HepG2 (cell line): ENCODE results near the gene CHCHD5. TPM values are rescaled to one million over a fixed set of nuclear protein-coding genes. Genes with fewer than 3 reads are reported as not detected.

Source experiments
- ATAC-seq: fragments of 200-7000 bp; cut with Tn5 transposase; 3 replicates; pipeline ENCODE4 v1.9.1; 2020; ENCODE audit warnings: mild to moderate bottlenecking, moderate library complexity
- BruUV-seq: library from RNA; stranded (reverse); fragments of 400-500 nt; replicated peaks from 2 replicates; lab custom pipeline; 2021; lab: Mats Ljungman, UMichigan
- CTCF ChIA-PET: fragments of 300-600 bp; formaldehyde crosslinking; extraction: SDS; loops from one replicate; lab custom pipeline; 2021; ENCODE audit warnings: low total read pairs, inconsistent platforms, low intra/inter-chr PET ratio; lab: Yijun Ruan, JAX
- POLR2A ChIA-PET: fragments of 350-600 bp; sonication (Branson Sonifier 250); formaldehyde crosslinking; loops from one replicate; lab custom pipeline; 2020; ENCODE audit warnings: antibody characterized with exemption, inconsistent platforms; lab: Yijun Ruan, JAX
- DNase-seq: peaks from one replicate; pipeline ENCODE4 v3.0.0-alpha.2; 2015; ENCODE audit warnings: low spot score
- FAIRE-seq: peaks from 3 replicates; lab custom pipeline; 2011; peaks lifted over from hg19 to GRCh38; lab: Jason Lieb, UNC
- H2AFZ ChIP-seq: one replicate; pipeline ENCODE4 v1.6.1; 2011; ENCODE audit warnings: low read length, inconsistent platforms
- H3K27ac ChIP-seq: fragments of 300-600 bp; 3 replicates; pipeline ENCODE4 v1.8.0; 2011; ENCODE audit warnings: mixed run types, mild to moderate bottlenecking, mixed read lengths, low read length, inconsistent platforms; ENCODE audit not compliant: insufficient read depth; ENCODE audit errors: extremely low read length
- H3K27me3 ChIP-seq, 2 experiments: fragments of 200-600 bp in 1 of 2; 2 replicates in 1 of 2; 3 replicates in 1 of 2; pipeline versions ENCODE4 v1.6.0 to v1.8.0; 2011; ENCODE audit warnings: low read length in 2 of 2, mild to moderate bottlenecking in 2 of 2, moderate library complexity in 2 of 2, inconsistent platforms in 1 of 2; ENCODE audit not compliant: insufficient read depth in 2 of 2, control insufficient read depth in 1 of 2
- H3K36me3 ChIP-seq, 2 experiments: fragments of 200-600 bp in 1 of 2; replicated peaks in 1 of 2; 2 replicates in 1 of 2; 3 replicates in 1 of 2; pipeline versions ENCODE4 v1.5.1 to v1.8.0; 2011; ENCODE audit warnings: low read length in 2 of 2, inconsistent platforms in 1 of 2; ENCODE audit not compliant: insufficient read depth in 2 of 2, control insufficient read depth in 1 of 2
- H3K4me1 ChIP-seq: 2 replicates; pipeline ENCODE4 v1.5.1; 2012; ENCODE audit warnings: low read length, inconsistent platforms; ENCODE audit not compliant: insufficient read depth
- H3K4me2 ChIP-seq: 2 replicates; pipeline ENCODE4 v1.6.0; 2011; ENCODE audit warnings: low read depth, low read length, inconsistent platforms
- H3K4me3 ChIP-seq, 3 experiments: fragments of 200-600 bp in 1 of 3; sonication (generic), shearing (Covaris generic) in 1 of 3; replicated peaks in 1 of 3; 2 replicates each; pipeline ENCODE4 v1.5.1; 2011 to 2016; ENCODE audit warnings: low read length in 3 of 3, inconsistent platforms in 2 of 3, low read depth in 2 of 3, mild to moderate bottlenecking in 2 of 3, control low read depth in 1 of 3, mixed read lengths in 1 of 3; ENCODE audit not compliant: insufficient read depth in 1 of 3
- H3K79me2 ChIP-seq: one replicate; pipeline ENCODE4 v1.6.1; 2011; ENCODE audit warnings: low read length, inconsistent platforms; ENCODE audit not compliant: insufficient read depth
- H3K9ac ChIP-seq: 2 replicates; pipeline ENCODE4 v1.6.0; 2011; ENCODE audit warnings: mild to moderate bottlenecking, low read depth, low read length, inconsistent platforms; ENCODE audit not compliant: insufficient read depth
- H3K9me3 ChIP-seq: 2 replicates; pipeline ENCODE4 v1.5.1; 2012; ENCODE audit warnings: mild to moderate bottlenecking, low read length
- H4K20me1 ChIP-seq: 2 replicates; pipeline ENCODE4 v1.6.0; 2011; ENCODE audit warnings: inconsistent platforms, mild to moderate bottlenecking, low read length, moderate library complexity; ENCODE audit not compliant: insufficient read depth
- CENPX ChIP-seq: sonication (generic); formaldehyde crosslinking; IDR thresholded peaks from 2 replicates; pipeline ENCODE4 v1.9.0; 2021; ENCODE audit warnings: mild to moderate bottlenecking, missing genetic modification reagents, moderate library complexity
- MED1 ChIP-seq: sonication (generic); formaldehyde crosslinking; IDR thresholded peaks from 2 replicates; pipeline ENCODE4 v1.4.0; 2020; ENCODE audit warnings: missing genetic modification reagents
- MTA3 ChIP-seq: sonication (generic); formaldehyde crosslinking; IDR thresholded peaks from 2 replicates; pipeline ENCODE4 v1.4.0; 2020; ENCODE audit warnings: missing genetic modification reagents
- SNAPC2 ChIP-seq: sonication (generic); formaldehyde crosslinking; IDR thresholded peaks from 2 replicates; pipeline ENCODE4 v1.8.1; 2022; ENCODE audit warnings: mild to moderate bottlenecking, missing genetic modification reagents
- ZBTB7B ChIP-seq: sonication (generic); formaldehyde crosslinking; IDR thresholded peaks from 2 replicates; pipeline ENCODE4 v1.4.0; 2020; ENCODE audit warnings: missing genetic modification reagents
- ZNF121 ChIP-seq: sonication (generic); formaldehyde crosslinking; IDR thresholded peaks from 2 replicates; pipeline ENCODE4 v1.5.0; 2020; ENCODE audit warnings: mild to moderate bottlenecking, missing genetic modification reagents
- ZNF230 ChIP-seq: sonication (generic); formaldehyde crosslinking; IDR thresholded peaks from 2 replicates; pipeline ENCODE4 v1.4.0; 2020; ENCODE audit warnings: mild to moderate bottlenecking, missing genetic modification reagents
- ZNF652 ChIP-seq: IDR thresholded peaks from 2 replicates; pipeline ENCODE4 v1.6.1; 2016; ENCODE audit warnings: low read depth, borderline replicate concordance
- WGBS: methylation state at CpG from one replicate; pipeline ENCODE4 v1.1.6; 2017; ENCODE audit warnings: low lambda C conversion rate; 5-methylcytosine and 5-hydroxymethylcytosine counted together
- in situ Hi-C: cut with HindIII; loops from 2 replicates; pipeline ENCODE4 v1.10.0; 2017; ENCODE audit warnings: low pct_unique_long_range_greater_than_20kb; ENCODE audit not compliant: extremely low pct_ligation_motif_present
- intact Hi-C: fragments of 100-400 bp; cut with micrococcal nuclease; formaldehyde crosslinking; loops from one replicate; pipeline ENCODE4 v1.10.0; 2022; ENCODE audit not compliant: unreplicated experiment
- polyA plus RNA-seq, 8 experiments: library from polyadenylated mRNA; depleted of rRNA in 3 of 8; stranded (reverse) in 7 of 8; unstranded in 1 of 8; fragments of >200 nt; fragmentation: Illumina TruSeq in 4 of 8; extraction: Trizol in 4 of 8; gene quantifications; 2 replicates each; pipeline versions ENCODE4 v1.2.1 to v1.2.3, GENCODE V29; 2011 to 2016; ENCODE audit warnings: low read depth in 4 of 8, missing spikeins in 1 of 8, mixed read lengths in 1 of 8; ENCODE audit not compliant: insufficient read depth in 1 of 8
- total RNA-seq, 5 experiments: library from RNA; depleted of rRNA; stranded (reverse); fragments of >200 nt; fragmentation: Illumina TruSeq; extraction: Trizol; gene quantifications; 2 replicates each; pipeline ENCODE4 v1.2.3, GENCODE V29; 2016; ENCODE audit warnings: low read depth in 1 of 5
- TF ChIP-seq, protein P1 (sequence below): sonication (generic); formaldehyde crosslinking; IDR thresholded peaks from 2 replicates; pipeline ENCODE4 v1.5.0; 2020; ENCODE audit warnings: missing genetic modification reagents
- TF ChIP-seq, protein P2 (sequence below): sonication (generic); formaldehyde crosslinking; IDR thresholded peaks from 2 replicates; pipeline ENCODE4 v1.4.0; 2020; ENCODE audit warnings: mild to moderate bottlenecking, missing genetic modification reagents

The CHCHD5 gene
- total and polyA plus RNA-seq, 2 of the 13 experiments (the other 11 are each of a cell fraction or from before 2014, with no cell fraction given) = 19.0 to 23.9 TPM

DNA sequence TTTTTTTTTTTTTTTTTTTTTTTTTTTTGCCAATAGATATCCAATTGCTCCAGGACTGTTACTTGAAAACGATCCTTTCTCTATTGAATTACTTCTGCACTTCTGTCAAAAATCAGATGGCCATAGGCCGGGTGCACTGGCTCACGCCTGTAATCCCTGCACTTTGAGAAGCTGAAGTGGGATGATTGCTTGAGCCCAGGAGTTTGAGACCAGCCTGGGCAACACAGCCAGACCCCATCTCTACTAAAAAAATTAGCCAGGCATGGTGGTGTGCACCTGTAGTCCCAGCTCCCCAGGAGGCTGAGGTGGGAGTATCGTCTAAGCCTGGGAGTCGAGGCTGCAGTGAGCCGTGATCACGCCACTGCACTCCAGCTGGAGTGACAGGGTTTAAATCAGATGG is 4.3 kb upstream of the CHCHD5 start:
- DNase-seq (no peak), FAIRE-seq (no peak), ATAC-seq (no peak)
- ChIA-PET POLR2A (no interaction called here), CTCF (no interaction called here)
- Histone ChIP-seq H2AFZ (no peak overlapping the region), H4K20me1 (no peaks in the 10 kb centered on the region), H3K4me3 (no peak overlapping the region), H3K4me2 (no peak overlapping the region), H3K9ac (no peak overlapping the region), H3K27ac (no peak overlapping the region), H3K4me1 (peaks cover 19% of the 10 kb centered on the region), H3K27me3 (peaks cover 0 to 4% of the 10 kb centered on the region in 2 experiments; a peak in 1 of 5 replicates), H3K36me3 (peaks cover 11 to 18% of the 10 kb centered on the region in 2 experiments), H3K79me2 (peaks cover 4% of the 10 kb centered on the region), H3K9me3 (no peaks in the 10 kb centered on the region)
- TF ChIP-seq ZNF121 = peak; percentile 69
- TF ChIP-seq MTA3 (CRISPR knock-in tag) = no peak
- BruUV-seq = no TSS peak
- intact Hi-C loops (loop anchor here (5.0 to 10.0 kb wide), 2 partner anchors 38 to 325 kb away; partner anchors contain the start of genes POLR1B and ZC3H8), in situ Hi-C loops (loop anchor here (5.0 kb wide), 1 partner anchor 98 kb away; the partner anchor contains the start of gene TTL)
- 93% methylated on average over 7 of the region's 7 CpGs for WGBS

DNA sequence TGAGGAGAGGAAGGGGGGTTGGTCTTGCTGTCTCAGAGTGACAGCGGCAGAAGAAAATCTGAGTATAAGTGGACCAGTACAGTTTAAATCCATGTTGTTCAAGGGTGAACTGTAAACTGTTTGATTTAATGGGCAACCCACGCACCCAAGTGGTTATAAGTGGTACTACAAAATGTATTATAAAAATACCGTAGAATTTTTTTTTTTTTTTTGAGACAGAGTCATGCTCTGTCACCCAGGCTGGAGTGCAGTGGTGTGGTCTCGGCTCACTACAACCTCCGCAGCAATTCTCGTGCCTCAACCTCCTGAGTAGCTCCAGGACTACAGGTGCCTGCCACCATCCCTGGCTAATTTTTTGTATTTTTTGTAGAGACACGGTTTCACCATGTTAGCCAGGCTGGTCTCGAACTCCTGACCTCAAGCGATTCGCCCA is 2.1 kb upstream of the CHCHD5 start:
- H3K4me1 ChIP-seq = peaks cover 40% of the 10 kb centered on the region
- H3K36me3 ChIP-seq = peaks cover 6 to 12% of the 10 kb centered on the region in 2 experiments; a peak in 3 of 5 replicates
- peaks cover 10% of the 10 kb centered on the region for H3K79me2 ChIP-seq
- no peaks in the 10 kb centered on the region for H4K20me1 ChIP-seq
- in situ Hi-C loops = loop anchor here (5.0 kb wide), 1 partner anchor 100 kb away; the partner anchor contains the start of gene TTL
- H3K9ac ChIP-seq = peak overlapping the region; percentile 97; the same call in 1 of the 2 replicates
- DNase-seq = peak; percentile 60
- intact Hi-C loops = loop anchor here (5.0 to 10.0 kb wide), 2 partner anchors 40 to 328 kb away; partner anchors contain the start of genes POLR1B and ZC3H8
- no peaks in the 10 kb centered on the region for H3K9me3 ChIP-seq
- FAIRE-seq = no peak
- BruUV-seq = no TSS peak
- POLR2A ChIA-PET = interaction anchor here (0.7 to 3.3 kb wide), 2 partner anchors 143 to 419 kb away, joined by 3 to 30 read pairs; no protein-coding TSS in a partner anchor
- H3K27me3 ChIP-seq = peaks cover 0 to 4% of the 10 kb centered on the region in 2 experiments; a peak in 1 of 5 replicates
- H3K4me3 ChIP-seq = no peak overlapping the region
- 0 out of 2 replicates have a peak overlapping the region, but pooled peaks have one; percentile 91 for H3K4me2 ChIP-seq
- no peak overlapping the region for H2AFZ ChIP-seq
- CTCF ChIA-PET = interaction anchor here (0.7 to 1.9 kb wide), 4 partner anchors 102 to 144 kb away, joined by 3 to 5 read pairs (median 3); no protein-coding TSS in a partner anchor
- no peak for ATAC-seq
- H3K27ac ChIP-seq = no peak overlapping the region
- WGBS = 49% methylated on average over 10 of the region's 10 CpGs
- TF ChIP-seq SNAPC2 (CRISPR knock-in tag) (no peak), ZNF230 (CRISPR knock-in tag) (no peak), CENPX (CRISPR knock-in tag) (no peak), ZBTB7B (CRISPR knock-in tag) (no peak), ZNF652 (CRISPR knock-in tag) (no peak), MED1 (CRISPR knock-in tag) (no peak)
- TF ChIP-seq, protein P1, sequence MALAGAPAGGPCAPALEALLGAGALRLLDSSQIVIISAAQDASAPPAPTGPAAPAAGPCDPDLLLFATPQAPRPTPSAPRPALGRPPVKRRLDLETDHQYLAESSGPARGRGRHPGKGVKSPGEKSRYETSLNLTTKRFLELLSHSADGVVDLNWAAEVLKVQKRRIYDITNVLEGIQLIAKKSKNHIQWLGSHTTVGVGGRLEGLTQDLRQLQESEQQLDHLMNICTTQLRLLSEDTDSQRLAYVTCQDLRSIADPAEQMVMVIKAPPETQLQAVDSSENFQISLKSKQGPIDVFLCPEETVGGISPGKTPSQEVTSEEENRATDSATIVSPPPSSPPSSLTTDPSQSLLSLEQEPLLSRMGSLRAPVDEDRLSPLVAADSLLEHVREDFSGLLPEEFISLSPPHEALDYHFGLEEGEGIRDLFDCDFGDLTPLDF = no peak
- TF ChIP-seq, protein P2, sequence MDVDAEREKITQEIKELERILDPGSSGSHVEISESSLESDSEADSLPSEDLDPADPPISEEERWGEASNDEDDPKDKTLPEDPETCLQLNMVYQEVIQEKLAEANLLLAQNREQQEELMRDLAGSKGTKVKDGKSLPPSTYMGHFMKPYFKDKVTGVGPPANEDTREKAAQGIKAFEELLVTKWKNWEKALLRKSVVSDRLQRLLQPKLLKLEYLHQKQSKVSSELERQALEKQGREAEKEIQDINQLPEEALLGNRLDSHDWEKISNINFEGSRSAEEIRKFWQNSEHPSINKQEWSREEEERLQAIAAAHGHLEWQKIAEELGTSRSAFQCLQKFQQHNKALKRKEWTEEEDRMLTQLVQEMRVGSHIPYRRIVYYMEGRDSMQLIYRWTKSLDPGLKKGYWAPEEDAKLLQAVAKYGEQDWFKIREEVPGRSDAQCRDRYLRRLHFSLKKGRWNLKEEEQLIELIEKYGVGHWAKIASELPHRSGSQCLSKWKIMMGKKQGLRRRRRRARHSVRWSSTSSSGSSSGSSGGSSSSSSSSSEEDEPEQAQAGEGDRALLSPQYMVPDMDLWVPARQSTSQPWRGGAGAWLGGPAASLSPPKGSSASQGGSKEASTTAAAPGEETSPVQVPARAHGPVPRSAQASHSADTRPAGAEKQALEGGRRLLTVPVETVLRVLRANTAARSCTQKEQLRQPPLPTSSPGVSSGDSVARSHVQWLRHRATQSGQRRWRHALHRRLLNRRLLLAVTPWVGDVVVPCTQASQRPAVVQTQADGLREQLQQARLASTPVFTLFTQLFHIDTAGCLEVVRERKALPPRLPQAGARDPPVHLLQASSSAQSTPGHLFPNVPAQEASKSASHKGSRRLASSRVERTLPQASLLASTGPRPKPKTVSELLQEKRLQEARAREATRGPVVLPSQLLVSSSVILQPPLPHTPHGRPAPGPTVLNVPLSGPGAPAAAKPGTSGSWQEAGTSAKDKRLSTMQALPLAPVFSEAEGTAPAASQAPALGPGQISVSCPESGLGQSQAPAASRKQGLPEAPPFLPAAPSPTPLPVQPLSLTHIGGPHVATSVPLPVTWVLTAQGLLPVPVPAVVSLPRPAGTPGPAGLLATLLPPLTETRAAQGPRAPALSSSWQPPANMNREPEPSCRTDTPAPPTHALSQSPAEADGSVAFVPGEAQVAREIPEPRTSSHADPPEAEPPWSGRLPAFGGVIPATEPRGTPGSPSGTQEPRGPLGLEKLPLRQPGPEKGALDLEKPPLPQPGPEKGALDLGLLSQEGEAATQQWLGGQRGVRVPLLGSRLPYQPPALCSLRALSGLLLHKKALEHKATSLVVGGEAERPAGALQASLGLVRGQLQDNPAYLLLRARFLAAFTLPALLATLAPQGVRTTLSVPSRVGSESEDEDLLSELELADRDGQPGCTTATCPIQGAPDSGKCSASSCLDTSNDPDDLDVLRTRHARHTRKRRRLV (CRISPR knock-in tag) = no peak
